CD8-positive, alpha-beta memory T cell (primary cell): ENCODE results near the gene KLF6. TPM values are rescaled to one million over a fixed set of nuclear protein-coding genes. Genes with fewer than 3 reads are reported as not detected.
A peak's percentile ranks its signal among the peaks of the same experiment; 100 is the strongest.

ENCODE experiments used
- CTCF ChIA-PET: fragments of 350-600 bp; sonication (Branson Sonifier 250); formaldehyde crosslinking; loops from one replicate; lab custom pipeline; 2021; ENCODE audit warnings: antibody characterized with exemption; lab: Charles Lee
- POLR2A ChIA-PET: fragments of 350-600 bp; sonication (Branson Sonifier 250); formaldehyde crosslinking; loops from one replicate; lab custom pipeline; 2021; ENCODE audit warnings: antibody characterized with exemption; lab: Charles Lee
- DNase-seq, 5 donors: peaks; one replicate each; pipeline versions ENCODE4 v3.0.0 to v3.0.0-alpha.2; 2020 to 2022; ENCODE audit warnings: mixed read lengths in 1 of 5
- H3K27ac ChIP-seq: one replicate; pipeline ENCODE4 v1.7.0; 2013; ENCODE audit warnings: low read depth, mild to moderate bottlenecking, low read length, moderate library complexity
- H3K27me3 ChIP-seq: 2 replicates; pipeline ENCODE4 v1.7.0; 2013; ENCODE audit warnings: low read length, mild to moderate bottlenecking; ENCODE audit not compliant: insufficient read depth, poor library complexity, severe bottlenecking
- H3K36me3 ChIP-seq: 2 replicates; pipeline ENCODE4 v1.7.0; 2013; ENCODE audit warnings: mild to moderate bottlenecking, low read length, moderate library complexity; ENCODE audit not compliant: insufficient read depth
- H3K4me1 ChIP-seq: 2 replicates; pipeline ENCODE4 v1.7.0; 2013; ENCODE audit warnings: mild to moderate bottlenecking, low read length, moderate library complexity; ENCODE audit not compliant: insufficient read depth
- H3K4me3 ChIP-seq: 2 replicates; pipeline ENCODE4 v1.7.0; 2013; ENCODE audit warnings: mild to moderate bottlenecking, low read length
- H3K9me3 ChIP-seq: 2 replicates; pipeline ENCODE4 v1.7.0; 2013; ENCODE audit warnings: mild to moderate bottlenecking, low read length
- H3K27ac Mint-ChIP-seq, 8 donors: one replicate each; pipeline ENCODE4 v1.8.0; 2020 to 2021; ENCODE audit warnings: mixed read lengths in 8 of 8, mild to moderate bottlenecking in 6 of 8, inconsistent platforms in 3 of 8, moderate library complexity in 3 of 8
- H3K27me3 Mint-ChIP-seq, 2 donors: one replicate each; pipeline ENCODE4 v1.8.0; 2020 to 2021; ENCODE audit warnings: mixed read lengths in 2 of 2, mild to moderate bottlenecking in 1 of 2, moderate library complexity in 1 of 2
- H3K36me3 Mint-ChIP-seq, 3 donors: one replicate each; pipeline ENCODE4 v1.8.0; 2020 to 2021; ENCODE audit warnings: mixed read lengths in 3 of 3, inconsistent platforms in 1 of 3, mild to moderate bottlenecking in 1 of 3
- H3K4me1 Mint-ChIP-seq, 3 donors: one replicate each; pipeline ENCODE4 v1.8.0; 2020 to 2021; ENCODE audit warnings: mixed read lengths in 3 of 3, inconsistent platforms in 1 of 3, mild to moderate bottlenecking in 1 of 3
- H3K4me3 Mint-ChIP-seq, 7 donors: one replicate each; pipeline ENCODE4 v1.8.0; 2020 to 2021; ENCODE audit warnings: mixed read lengths in 7 of 7, mild to moderate bottlenecking in 6 of 7, moderate library complexity in 4 of 7, inconsistent platforms in 2 of 7
- H3K9me3 Mint-ChIP-seq, 5 donors: one replicate each; pipeline ENCODE4 v1.8.0; 2020 to 2022; ENCODE audit warnings: mixed read lengths in 5 of 5, mild to moderate bottlenecking in 3 of 5, moderate library complexity in 2 of 5, inconsistent platforms in 1 of 5
- polyA plus RNA-seq: library from polyadenylated mRNA; unstranded; fragments of 300-500 nt; fragmentation: Illumina TruSeq; gene quantifications from one replicate; pipeline ENCODE4 v1.2.3, GENCODE V29; 2021
- total RNA-seq, 2 experiments: library from RNA; stranded (reverse); gene quantifications; one replicate each; pipeline ENCODE4 v1.2.3, GENCODE V29; 2021

The KLF6 gene
- total and polyA plus RNA-seq, 3 experiments from 2014 or later, result 187 to 883 (median 192) TPM

GRCh38 chr10:3816995-3817394, 32.0 kb upstream of the KLF6 start:
- Mint-ChIP-seq H3K9me3 (no peaks in the 10 kb centered on the region), H3K27me3 (peaks cover 0 to 1% of the 10 kb centered on the region in 2 donors), H3K4me3 (no peak overlapping the region), H3K36me3 (no peaks in the 10 kb centered on the region), H3K4me1 (peaks cover 19 to 26% (median 21%) of the 10 kb centered on the region in 3 donors), H3K27ac (no peak overlapping the region)
- no peak overlapping the region for H3K4me3 ChIP-seq
- ChIA-PET POLR2A (interaction anchor here (1.0 to 15.3 kb wide), 2 partner anchors 12 to 34 kb away, joined by 4 to 505 read pairs; partner anchors contain the start of gene KLF6), CTCF (interaction anchor here (1.0 kb wide), 1 partner anchor 17 kb away, joined by 3 read pairs; no protein-coding TSS in a partner anchor)
- H3K27ac ChIP-seq, result no peak overlapping the region
- peaks cover 2% of the 10 kb centered on the region for H3K4me1 ChIP-seq
- H3K9me3 ChIP-seq, result no peaks in the 10 kb centered on the region
- DNase-seq, result no peak
- H3K27me3 ChIP-seq, result no peaks in the 10 kb centered on the region
- H3K36me3 ChIP-seq, result no peaks in the 10 kb centered on the region

GRCh38 chr10:3814838-3815220, 29.8 kb upstream of the KLF6 start:
- Mint-ChIP-seq H3K4me1 (peaks cover 19 to 27% (median 26%) of the 10 kb centered on the region in 3 donors), H3K4me3 (peak overlapping the region in 6 of 7 donors; percentile 16 to 82 (median 68)), H3K27ac (peak overlapping the region; percentile 18 to 94 (median 76)), H3K9me3 (no peaks in the 10 kb centered on the region), H3K27me3 (peaks cover 0 to 1% of the 10 kb centered on the region in 2 donors), H3K36me3 (no peaks in the 10 kb centered on the region)
- H3K27me3 ChIP-seq, result no peaks in the 10 kb centered on the region
- H3K4me3 ChIP-seq, result no peak overlapping the region
- no peak for DNase-seq
- H3K27ac ChIP-seq, result no peak overlapping the region
- no peaks in the 10 kb centered on the region for H3K9me3 ChIP-seq
- H3K4me1 ChIP-seq, result peaks cover 24% of the 10 kb centered on the region
- no peaks in the 10 kb centered on the region for H3K36me3 ChIP-seq
- CTCF ChIA-PET, result interaction anchor here (1.5 to 11.0 kb wide), 2 partner anchors 14 to 32 kb away, joined by 4 to 120 read pairs; partner anchors contain the start of gene KLF6
- POLR2A ChIA-PET, result interaction anchor here (15.3 kb wide), 1 partner anchor 32 kb away, joined by 505 read pairs; the partner anchor contains the start of gene KLF6

GRCh38 chr10:3813986-3814837, 29.2 kb upstream of the KLF6 start:
- Histone ChIP-seq H3K4me1 (peaks cover 30% of the 10 kb centered on the region), H3K36me3 (no peaks in the 10 kb centered on the region), H3K4me3 (no peak overlapping the region), H3K27me3 (no peaks in the 10 kb centered on the region), H3K27ac (no peak overlapping the region), H3K9me3 (no peaks in the 10 kb centered on the region)
- ChIA-PET POLR2A (interaction anchor here (15.3 kb wide), 1 partner anchor 31 kb away, joined by 505 read pairs; the partner anchor contains the start of gene KLF6), CTCF (interaction anchor here (11.0 kb wide), 1 partner anchor 31 kb away, joined by 120 read pairs; the partner anchor contains the start of gene KLF6)
- no peak for DNase-seq
- Mint-ChIP-seq H3K4me1 (peaks cover 19 to 27% (median 26%) of the 10 kb centered on the region in 3 donors), H3K9me3 (no peaks in the 10 kb centered on the region), H3K36me3 (no peaks in the 10 kb centered on the region), H3K27ac (peak overlapping the region in 7 of 8 donors; percentile 29 to 91 (median 82)), H3K27me3 (peaks cover 0 to 1% of the 10 kb centered on the region in 2 donors), H3K4me3 (peak overlapping the region in 2 of 7 donors; percentile 69 to 77)

GRCh38 chr10:3813267-3813666, 28.3 kb upstream of the KLF6 start:
- peaks cover 19 to 27% (median 26%) of the 10 kb centered on the region in 3 donors for H3K4me1 Mint-ChIP-seq
- H3K4me3 Mint-ChIP-seq, result no peak overlapping the region
- no peaks in the 10 kb centered on the region for H3K9me3 Mint-ChIP-seq
- Histone ChIP-seq H3K36me3 (no peaks in the 10 kb centered on the region), H3K9me3 (no peaks in the 10 kb centered on the region), H3K27me3 (no peaks in the 10 kb centered on the region), H3K4me3 (no peak overlapping the region), H3K4me1 (peaks cover 39% of the 10 kb centered on the region), H3K27ac (no peak overlapping the region)
- ChIA-PET CTCF (interaction anchor here (11.0 kb wide), 1 partner anchor 30 kb away, joined by 120 read pairs; the partner anchor contains the start of gene KLF6), POLR2A (interaction anchor here (15.3 kb wide), 1 partner anchor 30 kb away, joined by 505 read pairs; the partner anchor contains the start of gene KLF6)
- peak overlapping the region in 6 of 8 donors; percentile 77 to 87 (median 84) for H3K27ac Mint-ChIP-seq
- peaks cover 0 to 1% of the 10 kb centered on the region in 2 donors for H3K27me3 Mint-ChIP-seq
- DNase-seq, result no peak
- no peaks in the 10 kb centered on the region for H3K36me3 Mint-ChIP-seq

- ChIA-PET POLR2A (interaction anchor here (0.5 to 15.3 kb wide), 5 partner anchors 17 to 65 kb away, joined by 3 to 505 read pairs (median 4); partner anchors contain the start of gene KLF6), CTCF (interaction anchor here (0.7 to 11.0 kb wide), 5 partner anchors 10 to 123 kb away, joined by 3 to 120 read pairs (median 4); partner anchors contain the start of gene KLF6)
- Histone ChIP-seq H3K27me3 (no peaks in the 10 kb centered on the region), H3K4me1 (peaks cover 51% of the 10 kb centered on the region), H3K36me3 (no peaks in the 10 kb centered on the region), H3K4me3 (no peak overlapping the region), H3K9me3 (no peaks in the 10 kb centered on the region), H3K27ac (peak overlapping the region; percentile 98)
- Mint-ChIP-seq H3K9me3 (no peaks in the 10 kb centered on the region), H3K27ac (peak overlapping the region in 1 of 8 donors; percentile 99), H3K27me3 (peaks cover 0 to 1% of the 10 kb centered on the region in 2 donors), H3K4me1 (peaks cover 19 to 27% (median 23%) of the 10 kb centered on the region in 3 donors), H3K36me3 (no peaks in the 10 kb centered on the region), H3K4me3 (peak overlapping the region in 6 of 7 donors; percentile 58 to 93 (median 84))
- no peak for DNase-seq
Measured at GRCh38 chr10:3812141-3812540, 27.1 kb upstream of the KLF6 start.

- H3K9me3 Mint-ChIP-seq, result no peaks in the 10 kb centered on the region
- H3K27ac ChIP-seq, result peak overlapping the region; percentile 98
Measured at GRCh38 chr10:3811291-3811870, 26.4 kb upstream of the KLF6 start.

GRCh38 chr10:3808689-3809199, 23.7 kb upstream of the KLF6 start:
- Mint-ChIP-seq H3K27ac (peak overlapping the region in 1 of 8 donors; percentile 99), H3K4me3 (peak overlapping the region; percentile 18 to 93 (median 85)), H3K4me1 (peaks cover 0 to 21% (median 8%) of the 10 kb centered on the region in 3 donors), H3K27me3 (peaks cover 0 to 1% of the 10 kb centered on the region in 2 donors), H3K9me3 (no peaks in the 10 kb centered on the region), H3K36me3 (no peaks in the 10 kb centered on the region)
- H3K9me3 ChIP-seq, result no peaks in the 10 kb centered on the region
- H3K4me3 ChIP-seq, result no peak overlapping the region
- peak overlapping the region; percentile 98 for H3K27ac ChIP-seq
- ChIA-PET CTCF (interaction anchor here (0.6 to 11.0 kb wide), 2 partner anchors 26 to 140 kb away, joined by 3 to 120 read pairs; partner anchors contain the start of gene KLF6), POLR2A (interaction anchor here (0.7 to 15.3 kb wide), 3 partner anchors 23 to 43 kb away, joined by 3 to 505 read pairs (median 14); partner anchors contain the start of gene KLF6)
- no peak for DNase-seq
- no peaks in the 10 kb centered on the region for H3K27me3 ChIP-seq
- H3K36me3 ChIP-seq, result no peaks in the 10 kb centered on the region
- H3K4me1 ChIP-seq, result peaks cover 85% of the 10 kb centered on the region

More at GRCh38 chr10:3811291-3811870, 26.4 kb upstream of the KLF6 start:
- Mint-ChIP-seq H3K27me3 (peaks cover 0 to 1% of the 10 kb centered on the region in 2 donors), H3K27ac (peak overlapping the region in 1 of 8 donors; percentile 99), H3K36me3 (no peaks in the 10 kb centered on the region), H3K4me3 (peak overlapping the region; percentile 64 to 93 (median 85)), H3K4me1 (peaks cover 17 to 27% (median 19%) of the 10 kb centered on the region in 3 donors)
- Histone ChIP-seq H3K27me3 (no peaks in the 10 kb centered on the region), H3K4me1 (peaks cover 58% of the 10 kb centered on the region), H3K9me3 (no peaks in the 10 kb centered on the region), H3K4me3 (peak overlapping the region; percentile 59), H3K36me3 (no peaks in the 10 kb centered on the region)
- DNase-seq, result peak in 3 of 5 donors; percentile 32 to 70 (median 56)
- POLR2A ChIA-PET, result interaction anchor here (0.7 to 15.3 kb wide), 9 partner anchors 17 to 150 kb away, joined by 3 to 505 read pairs (median 4); partner anchors contain the start of gene KLF6
- CTCF ChIA-PET, result interaction anchor here (1.0 to 11.0 kb wide), 6 partner anchors 17 to 165 kb away, joined by 3 to 120 read pairs (median 4); partner anchors contain the start of gene KLF6
